T-helper 1 cell treated with Interleukin-12 subunit alpha and Interleukin-12 subunit beta and Interleukin-4 antibody, amounts not matched to agents 30 ng/mL and 1 ng/mL, for 36 hours (primary cell): ENCODE data around the gene RUNX1. TPM values are rescaled to one million over a fixed set of nuclear protein-coding genes. Genes with fewer than 3 reads are reported as not detected.

ENCODE experiments used
- intact Hi-C: fragments of 100-400 bp; cut with micrococcal nuclease; formaldehyde crosslinking; loops from one replicate; pipeline ENCODE4 v1.15.1; 2024
- total RNA-seq: library from RNA; stranded (reverse); gene quantifications from 2 replicates; pipeline ENCODE4 v1.2.3, GENCODE V29; 2022

The RUNX1 gene
- 58.5 and 58.6 TPM in 2 replicates for total RNA-seq

- intact Hi-C loops: loop anchor here (1.0 to 10.0 kb wide), 13 partner anchors 22 to 1104 kb away; partner anchors contain the start of gene RCAN1
These were observed at the start of gene RUNX1 for GRCh38 chr21:35048706-35049617. RUNX1 (minus strand) TSS chr21:35049302.

GRCh38 chr21:35097525-35097924 is 48.4 kb upstream of the RUNX1 start:
- intact Hi-C loops: loop anchor here (1.0 kb wide), 1 partner anchor 49 kb away; no protein-coding TSS in a partner anchor

- intact Hi-C loops: loop anchor here (1.0 kb wide), 1 partner anchor 49 kb away; no protein-coding TSS in a partner anchor
These were observed 47.9 kb upstream of the RUNX1 start for GRCh38 chr21:35096959-35097358.

- intact Hi-C loops: no loop called here
These were observed 46.8 kb upstream of the RUNX1 start for GRCh38 chr21:35095859-35096291.

GRCh38 chr21:35093514-35093913 is 44.4 kb upstream of the RUNX1 start:
- intact Hi-C loops: no loop called here

- intact Hi-C loops: no loop called here
These were observed 42.4 kb upstream of the RUNX1 start for GRCh38 chr21:35091496-35091895.

GRCh38 chr21:35090403-35090802 is 41.3 kb upstream of the RUNX1 start:
- intact Hi-C loops: no loop called here

- intact Hi-C loops: no loop called here
These were observed 39.2 kb upstream of the RUNX1 start for GRCh38 chr21:35088319-35088771.

GRCh38 chr21:35086357-35086756 is 37.3 kb upstream of the RUNX1 start:
- intact Hi-C loops: no loop called here

- intact Hi-C loops: no loop called here
These were observed 35.8 kb upstream of the RUNX1 start for GRCh38 chr21:35084869-35085268.

GRCh38 chr21:35083246-35083645 is 34.1 kb upstream of the RUNX1 start:
- intact Hi-C loops: no loop called here

- intact Hi-C loops: no loop called here
These were observed 32.8 kb upstream of the RUNX1 start for GRCh38 chr21:35081861-35082260.

GRCh38 chr21:35079181-35079580 is 30.1 kb upstream of the RUNX1 start:
- intact Hi-C loops: no loop called here

- intact Hi-C loops: no loop called here
These were observed 28.9 kb upstream of the RUNX1 start for GRCh38 chr21:35077975-35078374.

GRCh38 chr21:35077466-35077865 is 28.4 kb upstream of the RUNX1 start:
- intact Hi-C loops: no loop called here

- intact Hi-C loops: no loop called here
These were observed 26.4 kb upstream of the RUNX1 start for GRCh38 chr21:35075546-35075945.

- intact Hi-C loops: no loop called here
These were observed 23.9 kb upstream of the RUNX1 start for GRCh38 chr21:35072960-35073359.

- intact Hi-C loops: no loop called here
These were observed 23.5 kb upstream of the RUNX1 start for GRCh38 chr21:35072557-35072956.

GRCh38 chr21:35071347-35071746 is 22.2 kb upstream of the RUNX1 start:
- intact Hi-C loops: no loop called here

- intact Hi-C loops: no loop called here
These were observed 21.3 kb upstream of the RUNX1 start for GRCh38 chr21:35070436-35070835.

- intact Hi-C loops: no loop called here
These were observed 17.7 kb upstream of the RUNX1 start for GRCh38 chr21:35066824-35067223.

- intact Hi-C loops: no loop called here
These were observed 14.5 kb upstream of the RUNX1 start for GRCh38 chr21:35063428-35064172.
